Epithelial cell of esophagus (primary cell): Measurements from ENCODE around the gene BGN.

ENCODE experiments used
- DNase-seq: peaks from one replicate; pipeline ENCODE4 v3.0.0; 2010; ENCODE audit warnings: low read depth
- H3K4me3 ChIP-seq: 2 replicates; pipeline ENCODE4 v1.5.1; 2011; ENCODE audit warnings: mild to moderate bottlenecking, low read length, control low read depth
- TF ChIP-seq, protein P1 (sequence below): IDR thresholded peaks from 2 replicates; pipeline ENCODE4 v1.5.1; 2011; ENCODE audit warnings: low read depth, mild to moderate bottlenecking, low read length, control low read depth, inconsistent platforms; ENCODE audit not compliant: insufficient read depth; ENCODE audit errors: missing control alignments

The BGN gene

DNA sequence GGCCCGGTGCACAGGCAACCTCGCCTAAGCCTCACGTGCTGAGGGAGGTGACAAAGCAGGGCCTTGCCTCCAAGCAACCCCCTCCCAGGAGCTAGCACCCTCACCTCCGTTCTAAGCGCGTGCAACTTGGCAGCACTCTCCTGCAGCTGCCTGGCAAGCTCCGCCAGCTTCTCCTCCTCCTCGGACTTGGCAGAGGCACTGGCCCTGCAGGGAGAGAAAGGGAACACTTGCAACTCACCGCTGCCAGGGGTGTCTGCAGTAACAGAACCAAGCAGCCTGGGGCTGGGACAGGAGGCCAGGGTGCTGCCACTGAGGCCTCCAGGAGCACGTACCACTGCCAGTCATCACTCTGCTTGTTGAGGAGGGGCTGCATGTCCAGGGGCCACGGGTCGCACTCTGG, 38.6 kb upstream of the BGN start:
- no peak for DNase-seq
- TF ChIP-seq, protein P1, sequence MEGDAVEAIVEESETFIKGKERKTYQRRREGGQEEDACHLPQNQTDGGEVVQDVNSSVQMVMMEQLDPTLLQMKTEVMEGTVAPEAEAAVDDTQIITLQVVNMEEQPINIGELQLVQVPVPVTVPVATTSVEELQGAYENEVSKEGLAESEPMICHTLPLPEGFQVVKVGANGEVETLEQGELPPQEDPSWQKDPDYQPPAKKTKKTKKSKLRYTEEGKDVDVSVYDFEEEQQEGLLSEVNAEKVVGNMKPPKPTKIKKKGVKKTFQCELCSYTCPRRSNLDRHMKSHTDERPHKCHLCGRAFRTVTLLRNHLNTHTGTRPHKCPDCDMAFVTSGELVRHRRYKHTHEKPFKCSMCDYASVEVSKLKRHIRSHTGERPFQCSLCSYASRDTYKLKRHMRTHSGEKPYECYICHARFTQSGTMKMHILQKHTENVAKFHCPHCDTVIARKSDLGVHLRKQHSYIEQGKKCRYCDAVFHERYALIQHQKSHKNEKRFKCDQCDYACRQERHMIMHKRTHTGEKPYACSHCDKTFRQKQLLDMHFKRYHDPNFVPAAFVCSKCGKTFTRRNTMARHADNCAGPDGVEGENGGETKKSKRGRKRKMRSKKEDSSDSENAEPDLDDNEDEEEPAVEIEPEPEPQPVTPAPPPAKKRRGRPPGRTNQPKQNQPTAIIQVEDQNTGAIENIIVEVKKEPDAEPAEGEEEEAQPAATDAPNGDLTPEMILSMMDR: no peak
- H3K4me3 ChIP-seq: no peak overlapping the region

DNA sequence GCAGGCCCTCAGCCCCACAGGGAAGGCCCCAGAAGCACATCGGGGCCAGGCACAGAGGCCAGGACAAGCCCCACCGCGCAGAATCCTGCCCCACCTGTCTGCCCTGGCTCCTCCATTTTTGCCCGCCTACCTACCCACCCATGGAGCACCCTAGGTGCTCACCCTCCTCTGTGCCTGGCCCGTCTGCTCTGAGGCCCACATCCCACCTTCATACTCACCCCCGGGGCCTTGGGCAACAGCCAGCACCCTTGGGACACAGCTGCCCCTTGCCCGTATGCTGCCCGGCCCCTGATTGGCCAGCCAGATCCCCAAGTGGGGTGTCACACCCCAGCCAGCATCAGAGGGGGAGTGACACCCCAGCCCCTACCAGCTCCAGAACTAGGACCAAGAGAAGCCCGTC, 38.1 kb upstream of the BGN start:
- no peak overlapping the region for H3K4me3 ChIP-seq
- DNase-seq: no peak
- TF ChIP-seq, protein P1: no peak

DNA sequence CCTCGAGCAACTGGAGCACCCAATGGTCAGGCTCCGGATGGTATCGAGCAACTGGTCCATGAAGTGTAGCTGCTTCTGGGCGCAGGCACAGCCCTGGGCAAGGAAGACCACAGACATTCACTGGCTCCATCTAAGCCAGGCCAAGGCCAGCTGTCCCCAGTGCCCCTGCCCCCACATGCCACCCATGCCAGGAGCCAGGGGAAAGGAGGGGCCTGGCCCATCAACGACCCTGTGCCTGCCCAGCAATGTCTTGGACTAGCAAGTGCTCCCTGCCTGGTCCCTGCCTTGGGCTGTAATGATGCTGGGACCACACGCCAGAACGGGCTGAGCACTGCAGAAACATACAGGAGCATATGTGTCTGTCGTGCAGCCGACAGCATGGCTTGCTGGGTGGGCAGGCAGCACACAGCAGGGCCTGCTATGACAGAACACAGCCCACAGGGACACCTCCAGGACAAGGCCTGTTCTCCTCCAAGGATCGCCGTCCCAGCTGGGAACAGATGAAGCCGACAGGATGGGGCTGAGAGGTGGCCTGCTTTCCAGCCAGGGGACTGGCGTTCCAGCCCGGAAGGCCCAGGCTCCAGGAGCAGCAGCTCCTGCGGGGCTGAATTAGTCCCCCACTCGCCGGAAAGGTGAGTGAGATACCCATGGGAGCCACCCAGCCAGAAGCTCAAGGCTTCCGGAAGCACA, 37.5 kb upstream of the BGN start:
- TF ChIP-seq, protein P1: no peak
- no peak overlapping the region for H3K4me3 ChIP-seq
- no peak for DNase-seq

DNA sequence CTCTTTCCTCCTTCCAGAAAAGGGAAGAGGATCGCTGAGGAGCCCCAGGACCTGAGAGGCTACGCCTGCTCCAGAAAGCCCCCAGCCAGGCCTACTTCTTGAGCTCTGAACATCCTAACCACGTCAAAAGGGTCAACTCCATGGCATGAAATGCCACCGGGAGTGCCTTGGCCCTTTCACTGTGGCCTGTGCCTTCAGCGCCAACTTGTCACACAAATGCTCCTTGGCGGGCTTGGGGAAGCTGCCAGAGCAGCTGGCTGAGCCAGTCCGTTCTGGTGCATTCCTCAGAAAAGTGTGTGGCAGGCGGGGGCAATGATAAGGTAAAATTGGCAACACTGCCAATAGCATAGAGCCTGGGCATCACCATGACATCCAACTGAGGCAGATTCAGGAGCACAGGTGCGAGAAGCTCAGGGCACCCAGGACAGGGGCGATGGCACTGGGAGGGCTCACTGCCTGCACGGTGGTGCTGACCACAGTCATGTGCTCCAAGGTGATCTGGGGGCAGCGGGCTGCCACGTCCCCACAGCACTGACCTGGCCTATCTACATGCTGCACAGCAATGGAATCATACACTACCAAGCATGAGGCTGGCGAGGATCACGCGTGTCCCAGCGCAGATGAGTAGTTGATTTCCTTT, 36.8 kb upstream of the BGN start:
- TF ChIP-seq, protein P1: no peak
- no peak overlapping the region for H3K4me3 ChIP-seq
- DNase-seq: no peak

DNA sequence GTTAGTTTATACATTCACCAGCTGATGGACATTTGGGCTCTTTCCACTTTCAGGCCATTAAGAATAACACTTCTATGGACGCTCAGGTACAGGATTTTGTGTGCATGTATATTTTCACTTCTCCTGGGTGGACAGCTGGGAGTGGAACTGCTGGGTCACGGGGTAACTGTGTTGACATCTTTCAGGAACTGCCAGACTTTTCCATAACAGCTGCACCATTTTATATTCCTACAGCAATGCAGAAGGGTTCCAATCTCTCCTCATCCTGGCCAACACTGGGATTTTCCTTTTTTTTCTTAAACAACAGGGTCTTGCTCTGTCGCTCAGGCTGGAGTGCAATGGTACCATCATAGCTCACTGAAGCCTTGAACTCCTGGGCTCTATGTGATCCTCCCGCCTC, 36.3 kb upstream of the BGN start:
- no peak for DNase-seq

DNA sequence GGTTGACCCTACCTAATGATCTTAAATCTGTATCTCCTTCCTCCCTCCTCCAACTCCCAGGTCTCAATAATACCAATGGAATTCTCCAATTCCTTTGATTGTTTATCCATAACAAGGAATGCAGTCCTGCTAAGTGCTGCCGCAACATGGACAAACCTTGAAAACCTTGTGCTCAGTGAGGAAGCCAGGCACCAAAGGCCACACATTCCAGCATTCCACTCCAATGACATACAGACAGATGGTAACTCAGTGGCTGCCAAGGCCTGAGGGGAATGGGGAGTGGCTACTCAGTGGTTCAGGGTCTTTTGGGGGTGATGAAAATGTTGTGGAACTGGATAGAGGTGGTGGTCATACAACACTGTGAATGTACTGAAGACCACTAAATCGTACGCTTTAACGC, 34.8 kb upstream of the BGN start:
- peak; percentile 14 for DNase-seq
- TF ChIP-seq, protein P1: no peak
- H3K4me3 ChIP-seq: no peak overlapping the region

More for the DNA sequence above, 36.3 kb upstream of the BGN start:
- no peak overlapping the region for H3K4me3 ChIP-seq
- TF ChIP-seq, protein P1: no peak

DNA sequence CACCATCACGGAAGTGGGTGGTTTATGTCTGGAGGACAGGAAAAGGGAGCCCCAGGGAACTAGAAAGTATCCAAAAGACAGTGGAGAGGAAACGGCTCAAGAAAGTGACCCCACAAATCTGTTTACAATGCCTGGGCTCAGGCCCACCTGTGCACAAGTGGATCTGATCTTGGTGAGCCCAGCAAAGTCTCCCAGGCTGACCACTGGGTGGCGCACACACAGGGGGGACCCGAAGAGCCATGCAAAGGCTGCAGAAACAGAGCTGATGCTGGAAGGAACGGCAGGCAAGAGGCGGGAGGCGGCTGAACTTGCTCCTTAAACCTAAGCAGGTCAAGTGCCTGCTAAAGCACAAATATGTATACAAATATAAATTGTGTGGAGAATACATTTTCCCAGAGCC, 34.0 kb upstream of the BGN start:
- TF ChIP-seq, protein P1: peak; percentile 70
- DNase-seq: peak; percentile 47

More for the DNA sequence above, 34.0 kb upstream of the BGN start:
- no peak overlapping the region for H3K4me3 ChIP-seq
